ENCODE measurements around the gene EPS15.
A peak's percentile ranks its signal among the peaks of the same experiment; 100 is the strongest.
"Not testable (repeated sequence)": the region's sequence is repeated elsewhere in the genome, so short reads cannot be mapped to it uniquely, and the experiment has no call there.

EPS15 gene

GRCh38 chr1:51415963-51416362 lies 103.1 kb downstream of the EPS15 start:
- no peak for TF ChIP-seq CTCF (conservative IDR thresholded peaks at IDR 0.05; ENCODE audit: control insufficient read depth, insufficient read depth, low read depth, low read length)
- DNase-seq (ENCODE audit: low read depth): no peak
- no peak overlapping the region for H3K4me3 ChIP-seq (ENCODE audit: control insufficient read depth, low read depth, low read length)

- TF ChIP-seq CTCF (conservative IDR thresholded peaks at IDR 0.05; ENCODE audit: control insufficient read depth, insufficient read depth, low read depth, low read length): no peak
- H3K4me3 ChIP-seq (ENCODE audit: control insufficient read depth, low read depth, low read length): no peak overlapping the region
- no peak for DNase-seq (ENCODE audit: low read depth)
These were observed 104.3 kb downstream of the EPS15 start for GRCh38 chr1:51414811-51415210.

- DNase-seq (ENCODE audit: low read depth); H3K4me3 ChIP-seq (ENCODE audit: control insufficient read depth, low read depth, low read length): not testable (repeated sequence)
These were observed 107.2 kb downstream of the EPS15 start for GRCh38 chr1:51411820-51412219.

- no peak overlapping the region for H3K4me3 ChIP-seq (ENCODE audit: control insufficient read depth, low read depth, low read length)
- peak; percentile 6 for DNase-seq (ENCODE audit: low read depth)
- TF ChIP-seq CTCF (conservative IDR thresholded peaks at IDR 0.05; ENCODE audit: control insufficient read depth, insufficient read depth, low read depth, low read length): no peak
These were observed 108.3 kb downstream of the EPS15 start for GRCh38 chr1:51410568-51411460.

GRCh38 chr1:51409755-51410541 lies 109.1 kb downstream of the EPS15 start:
- not testable (repeated sequence) for H3K4me3 ChIP-seq (ENCODE audit: control insufficient read depth, low read depth, low read length); DNase-seq (ENCODE audit: low read depth)

- TF ChIP-seq CTCF (conservative IDR thresholded peaks at IDR 0.05; ENCODE audit: control insufficient read depth, insufficient read depth, low read depth, low read length): no peak
- H3K4me3 ChIP-seq (ENCODE audit: control insufficient read depth, low read depth, low read length): no peak overlapping the region
- DNase-seq (ENCODE audit: low read depth): no peak
These were observed 126.8 kb downstream of the EPS15 start for GRCh38 chr1:51392241-51392640.

- DNase-seq (ENCODE audit: low read depth); H3K4me3 ChIP-seq (ENCODE audit: control insufficient read depth, low read depth, low read length): not testable (repeated sequence)
These were observed 128.4 kb downstream of the EPS15 start for GRCh38 chr1:51390641-51391040.

- not testable (repeated sequence) for H3K4me3 ChIP-seq (ENCODE audit: control insufficient read depth, low read depth, low read length); DNase-seq (ENCODE audit: low read depth)
These were observed 131.8 kb downstream of the EPS15 start for GRCh38 chr1:51387288-51387687.

- not testable (repeated sequence) for H3K4me3 ChIP-seq (ENCODE audit: control insufficient read depth, low read depth, low read length); DNase-seq (ENCODE audit: low read depth)
These were observed 132.8 kb downstream of the EPS15 start for GRCh38 chr1:51386259-51386658.
